ENCODE data around the gene CNIH3.

GRCh38 chr1:224722838-224723237, 106.7 kb downstream of the CNIH3 start:
- TF ChIP-seq EZH2phosphoT487 (conservative IDR thresholded peaks at IDR 0.05; ENCODE audit: low read length) (no peak), CTCF (IDR thresholded peaks at IDR 0.05; ENCODE audit: insufficient read depth, low read length, poor library complexity, severe bottlenecking) (no peak)
